ENCODE results near the gene RTP1. TPM values are rescaled to one million over a fixed set of nuclear protein-coding genes. Genes with fewer than 3 reads are reported as not detected.
"Not testable (repeated sequence)": the region's sequence is repeated elsewhere in the genome, so short reads cannot be mapped to it uniquely, and the experiment has no call there.

RTP1 gene
- total RNA-seq, 1 donor: not detected

GRCh38 chr3:187166750-187167149 lies 30.5 kb upstream of the RTP1 start:
- no peak for DNase-seq (ENCODE audit: low read depth)
- no peak overlapping the region for H3K4me3 ChIP-seq (ENCODE audit: low read depth, low read length)
- TF ChIP-seq CTCF (IDR thresholded peaks at IDR 0.05; ENCODE audit: insufficient read depth, low read length): no peak

- DNase-seq (ENCODE audit: low read depth): peak; percentile 50
- no peak overlapping the region for H3K4me3 ChIP-seq (ENCODE audit: low read depth, low read length)
- TF ChIP-seq CTCF (IDR thresholded peaks at IDR 0.05; ENCODE audit: insufficient read depth, low read length): no peak
Measured at GRCh38 chr3:187167777-187168176, 29.5 kb upstream of the RTP1 start.

GRCh38 chr3:187169231-187169960 lies 27.9 kb upstream of the RTP1 start:
- H3K4me3 ChIP-seq (ENCODE audit: low read depth, low read length): no peak overlapping the region
- no peak for TF ChIP-seq CTCF (IDR thresholded peaks at IDR 0.05; ENCODE audit: insufficient read depth, low read length)
- DNase-seq (ENCODE audit: low read depth): peak; percentile 22

GRCh38 chr3:187170911-187171310 lies 26.4 kb upstream of the RTP1 start:
- H3K4me3 ChIP-seq (ENCODE audit: low read depth, low read length); DNase-seq (ENCODE audit: low read depth): not testable (repeated sequence)

GRCh38 chr3:187172929-187173328 lies 24.4 kb upstream of the RTP1 start:
- H3K4me3 ChIP-seq (ENCODE audit: low read depth, low read length): no peak overlapping the region
- DNase-seq (ENCODE audit: low read depth): no peak
- no peak for TF ChIP-seq CTCF (IDR thresholded peaks at IDR 0.05; ENCODE audit: insufficient read depth, low read length)

GRCh38 chr3:187181454-187182170 lies 15.7 kb upstream of the RTP1 start:
- no peak overlapping the region for H3K4me3 ChIP-seq (ENCODE audit: low read depth, low read length)
- TF ChIP-seq CTCF (IDR thresholded peaks at IDR 0.05; ENCODE audit: insufficient read depth, low read length): no peak
- DNase-seq (ENCODE audit: low read depth): no peak

GRCh38 chr3:187183210-187183862 lies 13.9 kb upstream of the RTP1 start:
- TF ChIP-seq CTCF (IDR thresholded peaks at IDR 0.05; ENCODE audit: insufficient read depth, low read length): no peak

More at GRCh38 chr3:187183210-187183862, 13.9 kb upstream of the RTP1 start:
- peak; percentile 70 for DNase-seq (ENCODE audit: low read depth)
- H3K4me3 ChIP-seq (ENCODE audit: low read depth, low read length): no peak overlapping the region
